B cell (primary cell): ENCODE data around the gene COL5A2.

Experiments
- EZH2 ChIP-seq: IDR thresholded peaks from 2 replicates; pipeline ENCODE4 v1.6.1; 2012; ENCODE audit warnings: borderline replicate concordance, low read depth, mild to moderate bottlenecking, moderate library complexity, low read length; ENCODE audit not compliant: insufficient read depth, poor library complexity, severe bottlenecking
- TF ChIP-seq, protein P1 (sequence below): fragments of 200-600 bp; IDR thresholded peaks from one replicate; pipeline ENCODE4 v1.8.0; 2022; ENCODE audit warnings: antibody characterized with exemption, mild to moderate bottlenecking

DNA sequence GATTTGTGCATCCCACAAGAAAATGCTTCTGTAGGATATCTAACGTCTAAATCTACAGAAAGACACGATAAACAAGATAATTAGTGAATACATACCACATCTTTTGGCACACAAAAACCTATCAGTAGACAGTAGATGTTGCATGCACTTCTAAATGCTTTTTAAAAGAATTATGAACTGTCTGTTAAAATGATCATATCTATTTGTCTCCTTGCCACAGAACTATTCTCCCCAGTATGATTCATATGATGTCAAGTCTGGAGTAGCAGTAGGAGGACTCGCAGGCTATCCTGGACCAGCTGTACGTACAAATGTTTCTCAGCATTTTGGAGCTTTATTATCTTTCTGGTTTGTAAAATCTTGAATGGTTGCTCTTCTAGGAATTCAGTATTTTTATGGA, 192.7 kb downstream of the COL5A2 start:
- TF ChIP-seq, protein P1, sequence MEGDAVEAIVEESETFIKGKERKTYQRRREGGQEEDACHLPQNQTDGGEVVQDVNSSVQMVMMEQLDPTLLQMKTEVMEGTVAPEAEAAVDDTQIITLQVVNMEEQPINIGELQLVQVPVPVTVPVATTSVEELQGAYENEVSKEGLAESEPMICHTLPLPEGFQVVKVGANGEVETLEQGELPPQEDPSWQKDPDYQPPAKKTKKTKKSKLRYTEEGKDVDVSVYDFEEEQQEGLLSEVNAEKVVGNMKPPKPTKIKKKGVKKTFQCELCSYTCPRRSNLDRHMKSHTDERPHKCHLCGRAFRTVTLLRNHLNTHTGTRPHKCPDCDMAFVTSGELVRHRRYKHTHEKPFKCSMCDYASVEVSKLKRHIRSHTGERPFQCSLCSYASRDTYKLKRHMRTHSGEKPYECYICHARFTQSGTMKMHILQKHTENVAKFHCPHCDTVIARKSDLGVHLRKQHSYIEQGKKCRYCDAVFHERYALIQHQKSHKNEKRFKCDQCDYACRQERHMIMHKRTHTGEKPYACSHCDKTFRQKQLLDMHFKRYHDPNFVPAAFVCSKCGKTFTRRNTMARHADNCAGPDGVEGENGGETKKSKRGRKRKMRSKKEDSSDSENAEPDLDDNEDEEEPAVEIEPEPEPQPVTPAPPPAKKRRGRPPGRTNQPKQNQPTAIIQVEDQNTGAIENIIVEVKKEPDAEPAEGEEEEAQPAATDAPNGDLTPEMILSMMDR = no peak
- TF ChIP-seq EZH2 = no peak
